GM23338 (cell line): ENCODE data around the gene ADAM8. TPM values are rescaled to one million over a fixed set of nuclear protein-coding genes. Genes with fewer than 3 reads are reported as not detected.
A peak's percentile ranks its signal among the peaks of the same experiment; 100 is the strongest.

Experiments used
- ATAC-seq: fragments of 200-7000 bp; cut with Tn5 transposase; 3 replicates; pipeline ENCODE4 v1.9.1; 2020
- DNase-seq: peaks from one replicate; pipeline ENCODE4 v3.0.0-alpha.2; 2015; ENCODE audit warnings: low spot score
- H2AFZ ChIP-seq: fragments of 200-600 bp; sonication (generic); 2 replicates; pipeline ENCODE4 v1.8.0; 2016; ENCODE audit warnings: antibody characterized with exemption, mild to moderate bottlenecking, moderate library complexity
- H3F3A ChIP-seq: fragments of 200-600 bp; sonication (generic); replicated peaks from 2 replicates; pipeline ENCODE4 v1.8.0; 2017; ENCODE audit warnings: antibody characterized with exemption, mixed run types, low read depth
- H3K27ac ChIP-seq: fragments of 200-600 bp; sonication (generic); 2 replicates; pipeline ENCODE4 v1.6.1; 2016; ENCODE audit warnings: low read depth
- H3K27me3 ChIP-seq: fragments of 200-600 bp; sonication (generic); 2 replicates; pipeline ENCODE4 v1.8.0; 2016; ENCODE audit warnings: mild to moderate bottlenecking, mixed run types, moderate library complexity; ENCODE audit not compliant: insufficient read depth
- H3K36me3 ChIP-seq: fragments of 200-600 bp; sonication (generic); 2 replicates; pipeline ENCODE4 v1.8.0; 2016; ENCODE audit warnings: mild to moderate bottlenecking; ENCODE audit not compliant: insufficient read depth
- H3K4me1 ChIP-seq: fragments of 200-600 bp; sonication (generic); 2 replicates; pipeline ENCODE4 v1.8.0; 2016; ENCODE audit warnings: mild to moderate bottlenecking, moderate library complexity; ENCODE audit not compliant: insufficient read depth
- H3K4me2 ChIP-seq: fragments of 200-600 bp; sonication (generic); 2 replicates; pipeline ENCODE4 v1.7.1; 2017; ENCODE audit warnings: mixed run types
- H3K4me3 ChIP-seq: fragments of 200-600 bp; sonication (generic); 2 replicates; pipeline ENCODE4 v1.6.1; 2016; ENCODE audit warnings: mixed run types
- H3K79me2 ChIP-seq: fragments of 200-600 bp; sonication (generic); replicated peaks from 2 replicates; pipeline ENCODE4 v1.8.0; 2017; ENCODE audit warnings: mild to moderate bottlenecking; ENCODE audit not compliant: insufficient read depth
- H3K9me2 ChIP-seq: fragments of 200-600 bp; sonication (generic); 2 replicates; pipeline ENCODE4 v1.8.0; 2017; ENCODE audit not compliant: insufficient read depth
- H4K20me1 ChIP-seq: fragments of 200-600 bp; sonication (generic); replicated peaks from 2 replicates; pipeline ENCODE4 v1.8.0; 2017; ENCODE audit warnings: mild to moderate bottlenecking; ENCODE audit not compliant: insufficient read depth
- H3K27ac Mint-ChIP-seq: 2 replicates; pipeline ENCODE4 v1.8.0; 2020; ENCODE audit warnings: inconsistent platforms, mild to moderate bottlenecking, moderate library complexity, mixed read lengths
- H3K27me3 Mint-ChIP-seq: 3 replicates; pipeline ENCODE4 v1.8.0; 2022; ENCODE audit warnings: low read depth, mild to moderate bottlenecking, moderate library complexity, mixed read lengths, inconsistent platforms; ENCODE audit not compliant: insufficient read depth, poor library complexity
- H3K36me3 Mint-ChIP-seq: 3 replicates; pipeline ENCODE4 v1.8.0; 2021; ENCODE audit warnings: low read depth, mild to moderate bottlenecking, inconsistent platforms, moderate library complexity, mixed read lengths
- H3K4me1 Mint-ChIP-seq: 3 replicates; pipeline ENCODE4 v1.8.0; 2020; ENCODE audit warnings: mild to moderate bottlenecking, inconsistent platforms, mixed read lengths
- H3K4me3 Mint-ChIP-seq: 3 replicates; pipeline ENCODE4 v1.8.0; 2021; ENCODE audit warnings: moderate library complexity, mild to moderate bottlenecking, inconsistent platforms, mixed read lengths
- H3K9me3 Mint-ChIP-seq: 3 replicates; pipeline ENCODE4 v1.8.0; 2020; ENCODE audit warnings: moderate library complexity, mild to moderate bottlenecking, inconsistent platforms, mixed read lengths
- CREB1 ChIP-seq: fragments of 250-450 bp; sonication (Bioruptor Pico); IDR thresholded peaks from 2 replicates; pipeline ENCODE4 v1.5.0; 2020; ENCODE audit warnings: low read depth, mild to moderate bottlenecking, moderate library complexity
- EZH2phosphoT487 ChIP-seq: fragments of 200-600 bp; sonication (generic); IDR thresholded peaks from one replicate; pipeline ENCODE4 v1.8.1; 2018; ENCODE audit warnings: antibody characterized with exemption; ENCODE audit not compliant: unreplicated experiment
- JUNB ChIP-seq: IDR thresholded peaks from one replicate; pipeline ENCODE4 v1.6.1; 2016; ENCODE audit warnings: antibody characterized with exemption; ENCODE audit not compliant: unreplicated experiment
- NANOG ChIP-seq: IDR thresholded peaks from 2 replicates; pipeline ENCODE4 v1.6.1; 2016; ENCODE audit warnings: antibody characterized with exemption, borderline replicate concordance
- POLR2AphosphoS5 ChIP-seq: IDR thresholded peaks from 2 replicates; pipeline ENCODE4 v1.6.1; 2016; ENCODE audit warnings: antibody characterized with exemption, low read depth
- REST ChIP-seq: IDR thresholded peaks from one replicate; pipeline ENCODE4 v1.6.1; 2018; ENCODE audit warnings: antibody characterized with exemption; ENCODE audit not compliant: unreplicated experiment
- STAT1 ChIP-seq: IDR thresholded peaks from one replicate; pipeline ENCODE4 v1.6.1; 2016; ENCODE audit warnings: antibody characterized with exemption; ENCODE audit not compliant: unreplicated experiment
- ZNF331 ChIP-seq: fragments of 250-450 bp; sonication (Bioruptor Pico); IDR thresholded peaks from 2 replicates; pipeline ENCODE4 v1.5.0; 2020; ENCODE audit warnings: low read depth, mild to moderate bottlenecking, moderate library complexity
- polyA plus RNA-seq: library from polyadenylated mRNA; unstranded; fragments of >200 nt; fragmentation: Nextera tagmentation; extraction: Ambion mirVana; gene quantifications from 2 replicates; pipeline ENCODE4 v1.2.1, GENCODE V29; 2016
- total RNA-seq: library from RNA; depleted of rRNA; stranded (reverse); fragments of >200 nt; shearing (Covaris generic); gene quantifications from 2 replicates; pipeline ENCODE4 v1.2.3, GENCODE V29; 2014
- TF ChIP-seq, protein P1 (sequence below), 2 experiments: fragments of 200-600 bp in 1 of 2; sonication (generic) in 1 of 2; conservative IDR thresholded peaks; 2 replicates each; pipeline versions ENCODE4 v1.5.1 to v1.6.1; 2016 to 2017; ENCODE audit warnings: antibody characterized with exemption in 2 of 2, low read depth in 2 of 2, mild to moderate bottlenecking in 2 of 2, moderate library complexity in 1 of 2

Gene ADAM8
- total and polyA plus RNA-seq, 2 experiments from 2014 or later: 1.9 to 5.5 TPM

DNA sequence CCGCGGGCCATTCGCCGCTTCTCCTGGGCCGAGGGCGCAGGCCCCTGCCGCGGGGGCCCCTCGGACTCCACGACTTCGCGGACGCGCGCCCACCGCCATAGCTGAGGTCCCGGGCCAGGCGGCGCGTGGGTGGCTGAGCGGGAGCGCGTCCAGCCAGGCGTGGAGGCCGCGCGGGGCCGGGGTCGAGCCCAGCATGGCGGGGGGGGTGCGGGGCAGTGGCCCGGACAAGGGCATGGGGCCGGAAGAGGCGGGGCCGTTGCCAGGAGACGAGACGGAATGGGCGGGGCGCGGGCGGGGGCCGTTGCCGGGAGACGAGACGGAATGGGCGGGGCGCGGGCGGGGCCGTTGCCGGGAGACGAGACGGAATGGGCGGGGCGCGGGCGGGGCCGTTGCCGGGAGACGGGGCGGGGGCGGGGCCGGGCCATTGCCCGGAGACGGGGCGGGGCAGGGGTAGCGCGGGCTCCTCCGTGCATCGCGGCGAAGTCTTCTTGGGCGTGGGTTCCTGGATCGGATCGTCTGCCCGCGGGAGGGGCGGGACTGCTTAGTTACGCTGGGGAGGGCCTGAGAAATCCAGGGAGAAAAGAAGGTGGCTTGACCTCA lies 14.8 kb downstream of the ADAM8 start:
- DNase-seq (peak; percentile 73), ATAC-seq (peak; percentile 19)
- Histone ChIP-seq H3K4me2 (peak overlapping the region; percentile 84), H3K4me3 (peak overlapping the region; percentile 69), H3F3A (no peaks in the 10 kb centered on the region), H3K27ac (no peak overlapping the region), H3K79me2 (no peaks in the 10 kb centered on the region), H3K27me3 (peaks cover 8% of the 10 kb centered on the region), H3K9me2 (no peaks in the 10 kb centered on the region), H3K4me1 (peaks cover 12% of the 10 kb centered on the region), H3K36me3 (no peaks in the 10 kb centered on the region), H4K20me1 (no peaks in the 10 kb centered on the region), H2AFZ (0 out of 2 replicates have a peak overlapping the region, but pooled peaks have one; percentile 72)
- Mint-ChIP-seq H3K27ac (no peak overlapping the region), H3K4me3 (peak overlapping the region; percentile 72), H3K36me3 (peaks cover 3% of the 10 kb centered on the region; the same call in 1 of the 3 replicates), H3K9me3 (no peaks in the 10 kb centered on the region), H3K27me3 (peaks cover 24% of the 10 kb centered on the region), H3K4me1 (peaks cover 11% of the 10 kb centered on the region)
- no peak for TF ChIP-seq EZH2phosphoT487
- TF ChIP-seq CREB1 (CRISPR knock-in tag): no peak
- TF ChIP-seq, protein P1, sequence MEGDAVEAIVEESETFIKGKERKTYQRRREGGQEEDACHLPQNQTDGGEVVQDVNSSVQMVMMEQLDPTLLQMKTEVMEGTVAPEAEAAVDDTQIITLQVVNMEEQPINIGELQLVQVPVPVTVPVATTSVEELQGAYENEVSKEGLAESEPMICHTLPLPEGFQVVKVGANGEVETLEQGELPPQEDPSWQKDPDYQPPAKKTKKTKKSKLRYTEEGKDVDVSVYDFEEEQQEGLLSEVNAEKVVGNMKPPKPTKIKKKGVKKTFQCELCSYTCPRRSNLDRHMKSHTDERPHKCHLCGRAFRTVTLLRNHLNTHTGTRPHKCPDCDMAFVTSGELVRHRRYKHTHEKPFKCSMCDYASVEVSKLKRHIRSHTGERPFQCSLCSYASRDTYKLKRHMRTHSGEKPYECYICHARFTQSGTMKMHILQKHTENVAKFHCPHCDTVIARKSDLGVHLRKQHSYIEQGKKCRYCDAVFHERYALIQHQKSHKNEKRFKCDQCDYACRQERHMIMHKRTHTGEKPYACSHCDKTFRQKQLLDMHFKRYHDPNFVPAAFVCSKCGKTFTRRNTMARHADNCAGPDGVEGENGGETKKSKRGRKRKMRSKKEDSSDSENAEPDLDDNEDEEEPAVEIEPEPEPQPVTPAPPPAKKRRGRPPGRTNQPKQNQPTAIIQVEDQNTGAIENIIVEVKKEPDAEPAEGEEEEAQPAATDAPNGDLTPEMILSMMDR (conservative IDR thresholded peaks at IDR 0.05; ENCODE audit: low read depth in 2 of 2): no peak
- TF ChIP-seq POLR2AphosphoS5: peak; percentile 70
- TF ChIP-seq ZNF331 (CRISPR knock-in tag): no peak
- no peak for TF ChIP-seq NANOG
- no peak for TF ChIP-seq STAT1
- TF ChIP-seq REST: no peak
- TF ChIP-seq JUNB: no peak
